MM.1S (cell line): ENCODE data around the gene EIF2S2.

Experiments
- CTCF ChIP-seq: fragments of 300-600 bp; sonication (generic); IDR thresholded peaks from 2 replicates; pipeline ENCODE4 v1.5.1; 2016; ENCODE audit warnings: antibody characterized with exemption, low read length, mixed read lengths
- EZH2phosphoT487 ChIP-seq: fragments of 300-600 bp; sonication (generic); IDR thresholded peaks from 2 replicates; pipeline ENCODE4 v1.6.1; 2018; ENCODE audit warnings: antibody characterized with exemption, low read length

- no peak for TF ChIP-seq CTCF
- TF ChIP-seq EZH2phosphoT487 = no peak
These were observed 19.4 kb upstream of the EIF2S2 start for GRCh38 chr20:34131491-34131890.
